HG03342 (cell line): ENCODE results near the gene OR1F1.
"Not testable (repeated sequence)": the region's sequence is repeated elsewhere in the genome, so short reads cannot be mapped to it uniquely, and the experiment has no call there.

Experiments used
- ATAC-seq: cut with Tn5 transposase; IDR thresholded peaks from one replicate; pipeline ENCODE4 v1.9.1; 2021; ENCODE audit warnings: mild to moderate bottlenecking, moderate library complexity; ENCODE audit not compliant: unreplicated experiment

Gene OR1F1

DNA sequence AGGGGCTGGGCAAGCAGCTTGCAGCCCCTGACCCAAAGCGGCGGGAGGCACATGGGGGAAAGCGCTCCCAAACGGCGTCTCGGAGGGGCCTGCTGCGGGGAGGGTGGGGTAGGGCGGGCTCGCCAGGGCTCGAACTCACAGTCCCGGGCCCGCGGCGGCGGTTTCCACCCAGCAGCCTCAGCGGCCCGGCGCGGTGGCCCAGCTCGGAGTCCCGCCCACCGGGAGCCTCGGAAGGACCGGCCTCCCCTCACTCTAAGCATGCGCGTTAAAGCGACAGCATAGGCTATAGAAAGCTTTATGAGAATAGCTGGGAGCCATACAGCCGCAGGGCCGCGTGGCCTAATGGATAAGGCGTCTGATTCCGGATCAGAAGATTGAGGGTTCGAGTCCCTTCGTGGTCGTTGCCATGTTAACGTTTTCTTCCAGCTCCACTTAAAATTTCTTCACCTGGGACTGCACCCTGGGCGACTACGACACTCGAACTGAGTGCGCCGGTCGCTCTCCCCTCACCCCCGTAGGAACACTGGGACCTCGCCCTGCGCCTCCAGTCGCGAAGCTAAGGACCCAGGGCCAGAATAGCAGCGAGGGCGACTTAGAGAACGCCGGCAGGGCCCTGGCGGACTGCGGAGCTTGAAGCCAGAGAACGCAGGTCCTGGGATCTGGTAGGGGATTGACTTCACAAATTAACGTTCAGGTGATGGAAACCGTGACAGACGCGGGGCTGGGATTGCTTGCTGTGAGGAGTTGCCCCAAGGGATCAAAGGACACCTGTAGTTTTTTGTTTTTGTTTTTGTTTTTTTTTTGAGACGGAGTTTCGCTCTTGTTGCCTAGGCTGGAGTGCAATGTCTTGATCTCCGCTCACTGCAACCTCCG, 37.4 kb upstream of the OR1F1 start:
- ATAC-seq, result peak; percentile 68

DNA sequence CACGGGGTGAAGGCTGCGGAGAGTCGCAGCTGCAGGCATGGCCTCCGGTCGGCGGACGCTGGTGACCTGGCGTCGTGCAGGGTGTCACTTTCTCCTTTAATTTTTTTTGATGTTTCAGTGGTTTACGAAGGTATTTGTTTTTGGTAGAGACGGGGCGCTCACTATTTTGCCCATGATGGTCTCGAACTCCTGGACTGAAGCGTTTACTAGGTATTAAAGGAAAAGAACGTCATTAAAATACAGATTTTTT, 36.1 kb upstream of the OR1F1 start:
- no peak for ATAC-seq

DNA sequence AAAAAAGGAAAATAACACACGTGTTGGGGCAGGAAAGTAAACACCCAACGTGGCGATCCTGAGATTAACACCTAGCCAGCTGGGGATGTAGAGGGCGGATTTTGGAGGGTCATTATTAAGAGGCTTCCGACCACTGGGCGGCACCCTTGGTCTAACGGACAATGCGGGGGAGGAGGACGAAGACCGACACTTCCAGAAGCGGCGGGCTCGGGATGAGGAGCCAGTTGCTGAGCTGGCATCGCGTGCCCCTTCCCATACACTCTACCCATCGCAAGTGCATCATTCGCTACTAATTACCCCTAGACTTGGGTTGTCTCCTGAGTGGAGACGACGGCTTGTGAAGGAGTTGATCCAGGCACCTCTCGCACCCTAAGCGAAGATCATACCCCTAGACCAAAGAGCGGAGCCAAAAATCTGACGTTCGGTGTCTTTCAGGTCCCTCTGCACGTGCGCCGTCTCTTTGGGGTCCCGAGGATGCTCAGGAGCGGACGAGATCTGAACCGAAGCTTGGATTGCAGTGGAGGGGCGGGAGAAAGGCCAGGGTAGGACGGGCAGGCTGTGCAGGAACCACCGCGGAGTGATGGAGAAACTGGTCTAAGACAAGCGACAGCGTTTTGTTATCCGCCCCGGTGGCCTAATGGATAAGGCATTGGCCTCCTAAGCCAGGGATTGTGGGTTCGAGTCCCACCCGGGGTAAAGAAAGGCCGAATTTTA, 35.6 kb upstream of the OR1F1 start:
- no peak for ATAC-seq

DNA sequence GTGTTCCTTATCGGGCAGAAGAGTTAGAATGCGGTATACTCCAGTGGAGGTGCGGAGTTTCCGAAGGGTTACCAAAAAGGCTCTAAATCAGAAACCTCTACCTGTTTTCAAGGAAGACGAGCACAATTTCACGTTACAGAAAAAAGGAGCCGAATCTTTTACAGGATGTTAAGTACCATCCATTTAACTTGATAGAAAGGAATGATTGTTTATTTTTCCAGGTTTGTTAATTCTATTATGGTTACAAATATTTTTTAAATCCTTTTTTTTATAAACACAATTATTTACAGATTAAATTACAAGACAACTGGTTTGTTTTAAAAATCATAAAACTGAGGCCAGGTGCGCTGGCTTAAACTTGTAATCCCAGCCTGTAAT, 35.0 kb upstream of the OR1F1 start:
- ATAC-seq, result no peak

DNA sequence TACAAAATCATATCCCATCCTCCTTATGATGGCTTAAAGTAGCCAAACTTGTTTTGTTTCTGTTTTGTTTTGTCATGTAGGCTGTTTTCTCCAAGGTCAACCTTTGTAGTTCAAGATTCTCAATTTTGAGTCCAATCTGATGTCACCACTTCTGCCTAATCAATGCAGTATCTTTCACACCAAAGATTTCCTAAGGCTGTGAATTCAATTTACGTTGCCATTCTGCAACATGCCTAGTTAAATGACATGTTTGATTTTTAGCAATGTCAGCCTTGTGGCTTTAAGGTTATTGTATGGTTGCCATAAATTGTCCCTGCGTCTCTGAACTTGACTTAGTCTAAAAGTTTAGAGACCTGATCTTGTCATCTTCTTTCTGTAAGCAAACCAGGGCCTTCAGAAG, 32.8 kb upstream of the OR1F1 start:
- no peak for ATAC-seq

DNA sequence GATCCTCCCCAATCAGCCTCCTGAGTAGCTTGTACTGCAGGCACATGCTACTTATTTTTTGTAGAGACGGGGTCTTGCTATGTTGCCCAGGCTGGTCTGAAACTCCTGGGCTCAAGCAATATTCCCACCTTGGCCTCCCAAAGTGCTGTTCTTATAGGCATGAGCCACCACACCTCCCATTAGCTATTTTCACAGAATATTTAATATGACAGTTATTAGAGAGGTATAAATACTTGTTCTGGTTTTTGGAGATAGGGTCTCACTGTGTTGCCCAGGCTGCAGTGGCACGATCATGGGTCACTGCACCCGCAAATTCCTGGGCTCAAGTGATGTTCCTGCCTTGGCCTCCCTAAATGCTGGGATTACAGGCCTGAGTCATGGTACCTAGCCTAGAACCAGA, 32.0 kb upstream of the OR1F1 start:
- no peak for ATAC-seq

DNA sequence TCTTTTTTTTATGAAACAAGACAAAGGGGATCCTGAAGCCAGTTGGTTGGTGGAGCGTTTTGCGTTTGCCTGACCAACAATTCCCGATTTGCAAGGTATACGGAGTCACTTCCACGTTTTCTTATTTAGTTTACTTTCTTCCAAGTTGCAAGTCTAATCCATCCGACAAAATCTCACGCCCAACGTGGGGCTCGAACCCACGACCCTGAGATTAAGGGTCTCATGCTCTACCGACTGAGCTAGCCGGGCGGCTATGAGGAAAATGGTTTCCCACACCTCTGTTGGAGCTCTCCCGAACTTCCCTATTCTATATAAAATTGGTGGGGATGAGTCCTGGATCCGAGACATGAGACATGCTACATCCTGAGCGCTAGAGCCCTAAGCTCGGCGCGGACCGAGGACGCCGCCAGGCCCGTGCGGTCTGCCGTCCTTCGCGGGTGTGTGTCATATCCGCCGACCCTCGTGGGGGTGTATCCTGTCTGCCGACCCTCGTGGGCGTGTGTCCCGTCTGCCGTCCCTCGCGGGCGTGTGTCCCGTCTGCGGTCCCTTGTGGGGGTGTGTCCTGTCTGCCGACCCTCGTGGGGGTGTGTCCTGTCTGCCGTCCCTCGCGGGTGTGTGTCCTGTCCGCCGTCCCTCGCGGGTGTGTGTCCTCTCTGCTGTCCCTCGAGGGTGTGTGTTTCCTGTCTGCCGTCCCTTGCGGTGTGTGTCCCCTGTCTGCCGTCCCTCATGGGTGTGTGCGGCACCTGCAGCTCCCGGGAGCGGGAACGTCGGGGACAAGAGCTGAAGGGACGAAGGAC, 30.6 kb upstream of the OR1F1 start:
- no peak for ATAC-seq

DNA sequence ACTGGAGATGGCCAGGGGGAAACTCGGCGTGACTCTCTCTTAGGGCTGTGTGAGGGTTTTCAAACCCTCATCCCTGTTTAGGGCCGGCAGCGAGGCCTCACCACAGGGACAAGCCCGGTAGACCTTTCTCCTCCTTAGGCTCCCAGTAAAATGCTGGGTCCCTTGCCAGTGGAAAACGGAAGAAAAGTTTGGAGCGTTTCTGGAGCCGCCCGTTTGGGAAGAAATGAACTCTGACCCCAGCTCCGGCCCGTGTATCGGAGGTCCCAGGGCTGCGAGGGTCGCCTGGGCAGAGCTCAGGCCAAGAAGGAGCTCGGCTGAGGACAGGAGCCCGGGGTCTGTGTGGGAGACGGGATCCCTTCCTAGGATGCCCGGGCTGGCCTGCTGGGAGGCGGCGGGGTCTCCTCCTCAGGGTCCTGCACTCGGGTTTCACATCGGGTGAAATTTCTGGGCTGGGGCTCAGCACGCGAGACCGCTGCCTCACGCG, 29.9 kb upstream of the OR1F1 start:
- no peak for ATAC-seq

DNA sequence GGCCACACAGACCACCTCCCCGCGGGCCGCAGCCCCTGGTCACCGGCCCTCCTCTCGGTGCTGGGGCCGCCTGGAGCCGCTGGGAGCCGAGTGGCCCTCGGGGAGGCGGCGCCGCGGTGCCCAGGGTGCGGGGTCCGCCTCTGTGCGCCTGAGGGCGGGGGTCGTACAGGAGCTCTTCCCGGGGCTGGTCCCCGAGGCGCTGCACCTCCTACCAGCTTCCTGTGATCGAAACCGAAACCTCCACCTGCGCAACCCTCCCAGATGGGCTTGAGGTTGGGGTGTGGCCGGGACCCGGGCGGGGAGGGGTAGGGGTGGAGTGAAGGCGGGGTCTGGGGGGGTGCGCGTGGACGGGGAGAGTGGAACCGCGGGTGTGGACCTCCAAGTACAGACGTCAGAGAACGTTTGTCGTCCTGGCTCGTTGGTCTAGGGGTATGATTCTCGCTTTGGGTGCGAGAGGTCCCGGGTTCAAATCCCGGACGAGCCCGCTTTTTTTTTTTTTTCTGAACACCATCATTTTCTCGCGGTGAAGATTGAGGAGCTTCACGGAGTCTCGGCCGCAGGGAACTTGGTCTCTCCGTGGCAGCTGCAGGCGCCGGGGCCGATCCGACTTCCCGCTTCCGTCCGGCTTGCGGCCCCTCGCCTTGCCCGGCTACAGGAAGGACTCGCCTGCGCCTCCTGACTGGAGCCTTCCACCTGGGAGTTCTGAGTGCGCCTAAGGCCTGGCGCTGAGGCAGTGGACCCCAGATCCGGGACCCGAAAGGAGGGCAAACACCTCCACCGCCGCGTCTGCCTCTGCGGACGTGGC, 29.3 kb upstream of the OR1F1 start:
- peak; percentile 59 for ATAC-seq

DNA sequence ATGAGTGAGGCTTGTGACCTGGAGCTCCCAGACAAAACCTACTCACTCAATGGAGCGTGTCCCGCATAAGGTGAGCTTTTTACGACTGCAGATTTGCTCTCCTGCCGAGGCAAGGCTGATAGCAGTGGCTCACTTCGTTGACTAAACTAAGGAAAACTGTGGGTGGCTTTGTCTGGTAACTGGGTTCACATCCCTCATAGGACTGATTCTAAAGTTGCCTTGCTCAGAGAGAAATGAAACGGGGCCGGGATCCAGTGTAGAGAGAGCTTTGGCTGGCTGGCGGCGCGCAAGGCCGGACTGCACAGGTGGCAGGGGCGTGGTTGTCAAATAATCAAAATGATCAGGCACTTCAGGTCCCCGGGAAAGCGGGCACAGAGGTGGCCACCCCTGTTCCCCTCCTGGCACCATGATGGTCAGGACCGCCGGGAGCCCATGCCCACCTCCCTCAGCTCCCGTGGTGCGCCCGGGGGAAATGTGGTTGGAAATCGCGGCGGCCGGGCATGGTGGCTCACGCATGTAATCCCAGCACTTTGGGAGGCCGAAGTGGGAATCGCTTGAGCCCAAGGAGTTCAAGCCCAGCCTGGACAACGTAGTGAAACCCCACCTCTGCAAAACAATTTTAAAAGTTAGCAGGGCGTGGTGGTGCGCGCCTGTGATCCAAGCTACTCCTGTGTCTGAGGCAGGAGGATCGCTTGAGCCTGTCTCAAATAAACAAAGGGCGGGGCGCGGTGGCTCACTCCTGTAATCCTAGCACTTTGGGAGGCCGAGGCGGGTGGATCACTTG, 26.6 kb upstream of the OR1F1 start:
- ATAC-seq, result no peak

DNA sequence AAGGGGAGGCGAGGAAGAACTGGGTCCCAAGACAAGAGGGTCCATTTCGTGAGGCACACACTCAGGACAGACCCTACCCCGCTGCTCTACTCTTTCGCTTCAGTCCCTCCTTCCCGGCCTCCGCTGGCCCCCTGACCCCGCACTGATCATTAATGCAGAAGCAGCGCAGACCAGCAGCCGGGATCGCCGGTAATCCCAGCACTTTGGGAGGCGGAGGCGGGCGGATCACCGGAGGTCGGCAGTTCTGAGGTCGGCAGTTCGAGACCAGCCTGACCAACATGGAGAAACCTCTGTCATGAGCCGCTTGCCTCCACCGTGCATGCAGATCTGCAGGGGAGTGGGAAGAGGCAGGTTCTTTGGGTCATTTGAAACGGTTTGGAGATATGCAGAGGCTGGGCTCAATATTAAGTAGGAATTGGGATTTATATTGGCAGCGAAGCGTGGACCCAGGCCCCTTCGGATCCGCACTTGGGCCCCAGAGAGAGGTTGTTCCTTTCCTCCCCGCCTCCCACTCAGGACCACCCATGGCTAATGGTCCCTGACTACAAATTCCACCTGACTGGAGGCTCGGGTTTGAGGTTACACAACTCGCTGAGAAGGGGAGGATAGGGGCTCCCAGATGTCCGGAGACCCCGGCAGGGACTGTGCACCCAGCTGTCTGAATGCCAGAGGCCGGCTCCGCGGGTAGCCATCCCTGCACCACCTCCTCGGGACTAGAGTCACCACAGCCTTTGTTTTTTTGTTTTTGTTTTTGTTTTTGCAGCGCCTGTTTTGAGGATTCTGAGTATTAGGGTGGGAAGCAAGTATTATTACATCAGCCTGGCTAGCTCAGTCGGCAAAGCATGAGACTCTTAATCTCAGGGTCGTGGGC, 23.6 kb upstream of the OR1F1 start:
- no peak for ATAC-seq

DNA sequence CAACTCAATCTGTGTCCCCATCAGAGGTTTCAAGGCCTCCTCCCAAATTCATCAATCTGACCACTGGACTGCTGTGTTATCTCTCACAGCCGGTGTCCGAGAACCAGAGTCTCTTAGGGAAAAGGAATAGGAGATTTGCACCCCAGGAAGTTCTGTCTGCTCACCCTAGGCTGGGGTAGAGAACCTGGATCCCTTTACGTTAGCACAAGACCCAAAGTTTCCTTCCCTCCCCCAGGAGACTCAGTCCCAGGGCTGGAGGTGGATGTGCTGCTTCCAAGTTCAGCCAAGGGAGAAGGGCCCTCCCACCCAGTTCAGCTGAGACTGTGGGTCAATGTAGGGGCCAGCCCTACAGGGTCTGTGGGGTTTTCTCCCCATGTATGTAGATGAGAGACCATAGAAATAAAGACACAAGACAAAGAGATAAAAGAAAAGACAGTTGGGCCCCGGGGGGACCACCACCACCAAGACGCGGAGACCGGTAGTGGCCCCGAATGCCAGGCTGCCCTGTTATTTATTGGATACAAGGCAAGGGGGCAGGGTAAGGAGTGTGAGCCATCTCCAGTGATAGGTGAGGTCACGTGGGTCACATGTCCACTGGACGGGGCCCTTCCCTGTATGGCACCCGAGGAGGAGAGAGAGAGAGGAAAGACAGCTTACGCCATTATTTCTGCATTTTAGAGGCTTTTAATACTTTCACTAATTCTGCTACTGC, 22.7 kb upstream of the OR1F1 start:
- ATAC-seq, result no peak

DNA sequence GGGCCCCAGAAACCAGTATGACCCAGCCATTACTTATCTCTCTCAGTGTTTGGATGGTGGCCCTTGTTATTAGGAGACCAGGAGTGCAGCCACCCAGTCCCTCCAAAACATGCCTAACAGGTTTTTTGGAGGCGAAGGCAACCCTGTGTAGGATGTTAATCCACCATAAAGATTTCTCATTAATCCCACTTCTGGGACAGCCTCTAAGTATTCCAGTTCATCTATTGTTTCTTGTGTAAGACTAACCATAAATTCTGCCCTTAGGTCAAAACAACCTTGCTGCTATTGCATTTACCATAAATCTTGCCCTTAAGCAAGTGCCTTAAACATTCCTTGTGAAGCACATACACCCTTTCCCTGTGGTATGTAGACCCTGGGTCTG, 21.5 kb upstream of the OR1F1 start:
- ATAC-seq, result no peak

DNA sequence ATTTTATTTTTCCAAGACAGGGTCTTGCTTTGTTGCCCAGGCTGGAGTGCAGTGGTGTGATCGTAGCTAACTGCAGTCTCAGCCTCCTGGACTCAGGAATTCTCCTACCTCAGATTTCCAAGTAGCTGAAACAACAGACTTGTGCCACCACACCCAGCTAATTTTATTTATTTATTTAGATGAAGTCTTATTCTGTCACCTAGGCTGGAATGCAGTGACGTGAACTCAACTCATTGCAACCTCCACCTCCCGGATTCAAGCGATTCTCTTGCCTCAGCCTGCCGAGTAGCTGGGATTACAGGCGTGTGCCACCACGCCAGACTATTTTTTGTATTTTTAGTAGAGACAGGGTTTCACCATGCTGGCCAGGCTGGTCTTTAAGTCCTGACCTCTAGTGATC, 19.3 kb upstream of the OR1F1 start:
- not testable (repeated sequence) for ATAC-seq

DNA sequence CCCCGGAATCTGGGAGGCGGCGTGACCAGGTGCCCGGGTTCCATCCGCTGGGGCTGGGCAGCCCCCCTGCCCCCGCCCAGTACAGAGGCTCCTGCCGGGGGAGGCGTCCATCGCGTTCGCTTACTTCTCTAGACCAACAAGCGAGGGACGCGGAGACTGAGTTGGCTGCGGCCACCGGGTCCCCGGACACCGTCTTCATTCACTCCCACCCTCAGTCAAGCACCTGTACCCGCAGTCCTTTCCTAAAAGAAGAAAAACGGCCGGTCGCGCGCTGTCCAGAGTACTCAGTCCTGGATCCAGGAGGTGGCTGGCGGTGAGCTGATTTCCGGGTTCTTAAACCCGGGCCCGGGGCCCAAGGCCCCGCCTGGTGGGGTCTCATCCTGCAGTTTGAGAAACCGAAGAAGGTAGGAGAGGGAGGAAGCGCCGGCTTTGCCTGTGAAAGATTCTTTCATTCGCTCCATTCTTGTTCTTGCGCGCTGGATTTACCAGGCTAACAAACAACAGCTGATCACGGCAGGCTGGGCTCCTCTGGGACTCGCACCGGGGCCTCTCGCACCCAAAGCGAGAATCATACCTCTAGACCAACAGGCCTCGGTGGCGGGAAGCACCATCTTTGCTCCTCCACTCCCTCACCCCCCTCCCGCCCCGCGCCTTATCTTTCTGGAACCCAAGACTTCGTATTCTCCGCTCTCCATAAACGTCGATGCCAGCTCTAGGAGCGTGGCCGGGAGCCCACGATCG, 17.4 kb upstream of the OR1F1 start:
- ATAC-seq, result no peak

DNA sequence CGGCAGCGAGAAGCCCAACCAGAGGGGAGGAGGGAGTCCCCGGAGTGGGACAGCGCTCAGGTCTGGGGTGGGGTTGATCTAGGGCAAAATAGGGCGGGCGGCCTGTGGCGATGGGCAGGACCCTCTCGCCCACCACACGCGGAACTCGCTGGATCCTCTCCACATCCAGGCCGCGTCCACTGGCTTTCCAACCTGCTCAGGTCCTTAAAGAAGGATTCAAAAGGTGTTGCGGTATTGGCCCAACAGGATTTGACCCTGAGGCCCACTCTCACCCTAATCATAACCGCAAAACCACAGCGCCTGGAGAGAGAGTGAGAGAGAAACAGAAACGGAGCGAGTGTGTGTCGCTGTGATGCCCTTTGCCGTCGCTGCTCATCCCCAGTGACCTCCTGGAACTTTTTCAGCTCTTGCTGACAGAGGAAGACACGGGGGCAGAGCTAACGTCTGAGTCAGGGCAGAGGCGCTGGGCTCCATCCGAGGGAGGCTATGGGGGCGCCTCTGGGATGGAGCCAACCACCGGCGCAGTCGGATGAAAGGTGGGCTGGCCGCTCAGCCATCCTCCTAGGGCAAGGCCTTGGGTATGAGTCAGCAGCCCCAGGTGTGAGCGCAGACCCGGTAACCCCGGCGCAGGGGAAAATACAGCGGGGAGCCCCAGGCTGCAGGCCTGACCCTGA, 16.7 kb upstream of the OR1F1 start:
- peak; percentile 44 for ATAC-seq

DNA sequence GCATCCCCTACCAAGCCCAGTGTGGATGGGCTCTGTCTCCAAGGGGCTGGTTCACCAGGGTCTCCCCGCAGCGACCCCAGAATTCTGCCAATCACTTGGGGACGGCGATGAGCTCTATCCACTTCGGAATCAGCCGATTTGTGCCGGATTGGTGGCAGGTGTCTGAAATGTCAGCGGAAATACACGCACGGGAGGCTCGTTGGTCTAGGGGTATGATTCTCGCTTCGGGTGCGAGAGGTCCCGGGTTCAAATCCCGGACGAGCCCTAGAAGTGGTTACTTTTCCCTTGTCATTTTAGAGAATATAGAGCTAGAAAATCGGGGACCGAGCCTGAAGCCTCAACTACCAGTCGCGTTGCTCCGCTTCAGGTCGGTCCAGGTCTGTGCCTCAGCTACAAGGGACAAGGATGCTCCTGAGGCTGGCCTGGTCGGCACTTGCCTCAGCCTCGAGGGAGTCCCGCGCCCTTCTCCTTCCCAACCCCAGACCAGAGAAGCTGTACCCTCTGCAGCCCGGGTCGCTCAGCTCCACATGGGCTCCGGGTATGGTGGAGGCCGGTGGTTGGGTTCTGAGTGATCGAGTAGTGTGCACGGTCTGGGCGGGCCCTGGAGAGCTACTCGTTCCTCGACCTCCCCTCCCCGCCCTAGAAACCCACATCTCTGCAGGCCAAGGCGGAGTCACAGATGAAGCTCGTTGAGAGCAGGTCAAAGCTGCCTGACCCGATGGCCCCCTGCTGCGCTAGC, 16.0 kb upstream of the OR1F1 start:
- no peak for ATAC-seq
